GM19324 (cell line): ENCODE data around the gene AFF2.

Experiments
- ATAC-seq: cut with Tn5 transposase; IDR thresholded peaks from one replicate; pipeline ENCODE4 v1.9.1; 2021; ENCODE audit warnings: mild to moderate bottlenecking, moderate library complexity; ENCODE audit not compliant: unreplicated experiment, low FRiP score

The AFF2 gene

GRCh38 chrX:148813967-148814366, 313.6 kb downstream of the AFF2 start:
- no peak for ATAC-seq

GRCh38 chrX:148815218-148815961, 315.0 kb downstream of the AFF2 start:
- ATAC-seq: no peak

GRCh38 chrX:148823986-148824385, 323.6 kb downstream of the AFF2 start:
- no peak for ATAC-seq

- ATAC-seq: no peak
These were observed 325.3 kb downstream of the AFF2 start for GRCh38 chrX:148825696-148826095.

- no peak for ATAC-seq
These were observed 336.3 kb downstream of the AFF2 start for GRCh38 chrX:148836741-148837140.

GRCh38 chrX:148850631-148851030, 350.2 kb downstream of the AFF2 start:
- ATAC-seq: no peak

GRCh38 chrX:148854306-148854705, 353.9 kb downstream of the AFF2 start:
- no peak for ATAC-seq

GRCh38 chrX:148856505-148856904, 356.1 kb downstream of the AFF2 start:
- ATAC-seq: no peak

- no peak for ATAC-seq
These were observed 365.1 kb downstream of the AFF2 start for GRCh38 chrX:148865277-148866210.

- ATAC-seq: no peak
These were observed 367.2 kb downstream of the AFF2 start for GRCh38 chrX:148867596-148867995.

GRCh38 chrX:148871422-148872160, 371.2 kb downstream of the AFF2 start:
- ATAC-seq: no peak

- ATAC-seq: no peak
These were observed 371.7 kb downstream of the AFF2 start for GRCh38 chrX:148872161-148872535.

- no peak for ATAC-seq
These were observed 372.5 kb downstream of the AFF2 start for GRCh38 chrX:148872881-148873280.

GRCh38 chrX:148874636-148875246, 374.3 kb downstream of the AFF2 start:
- no peak for ATAC-seq

GRCh38 chrX:148878371-148878770, 378.0 kb downstream of the AFF2 start:
- no peak for ATAC-seq

- ATAC-seq: no peak
These were observed 384.8 kb downstream of the AFF2 start for GRCh38 chrX:148885203-148885602.

- no peak for ATAC-seq
These were observed 393.0 kb downstream of the AFF2 start for GRCh38 chrX:148893395-148893794.

GRCh38 chrX:148902581-148902980, 402.2 kb downstream of the AFF2 start:
- ATAC-seq: no peak

GRCh38 chrX:148903176-148903575, 402.8 kb downstream of the AFF2 start:
- no peak for ATAC-seq

GRCh38 chrX:148904421-148905111, 404.1 kb downstream of the AFF2 start:
- ATAC-seq: no peak
